HepG2 (cell line): Measurements from ENCODE around the gene TMEM53. TPM values are rescaled to one million over a fixed set of nuclear protein-coding genes. Genes with fewer than 3 reads are reported as not detected.

Experiments
- ATAC-seq: fragments of 200-7000 bp; cut with Tn5 transposase; 3 replicates; pipeline ENCODE4 v1.9.1; 2020; ENCODE audit warnings: mild to moderate bottlenecking, moderate library complexity
- BruUV-seq: library from RNA; stranded (reverse); fragments of 400-500 nt; replicated peaks from 2 replicates; lab custom pipeline; 2021; lab: Mats Ljungman, UMichigan
- CTCF ChIA-PET: fragments of 300-600 bp; formaldehyde crosslinking; extraction: SDS; loops from one replicate; lab custom pipeline; 2021; ENCODE audit warnings: low total read pairs, inconsistent platforms, low intra/inter-chr PET ratio; lab: Yijun Ruan, JAX
- POLR2A ChIA-PET: fragments of 350-600 bp; sonication (Branson Sonifier 250); formaldehyde crosslinking; loops from one replicate; lab custom pipeline; 2020; ENCODE audit warnings: antibody characterized with exemption, inconsistent platforms; lab: Yijun Ruan, JAX
- DNase-seq: peaks from one replicate; pipeline ENCODE4 v3.0.0-alpha.2; 2015; ENCODE audit warnings: low spot score
- FAIRE-seq: peaks from 3 replicates; lab custom pipeline; 2011; peaks lifted over from hg19 to GRCh38; lab: Jason Lieb, UNC
- H2AFZ ChIP-seq: one replicate; pipeline ENCODE4 v1.6.1; 2011; ENCODE audit warnings: low read length, inconsistent platforms
- H3K27ac ChIP-seq: fragments of 300-600 bp; 3 replicates; pipeline ENCODE4 v1.8.0; 2011; ENCODE audit warnings: mixed run types, mild to moderate bottlenecking, mixed read lengths, low read length, inconsistent platforms; ENCODE audit not compliant: insufficient read depth; ENCODE audit errors: extremely low read length
- H3K27me3 ChIP-seq, 2 experiments: fragments of 200-600 bp in 1 of 2; 2 replicates in 1 of 2; 3 replicates in 1 of 2; pipeline versions ENCODE4 v1.6.0 to v1.8.0; 2011; ENCODE audit warnings: low read length in 2 of 2, mild to moderate bottlenecking in 2 of 2, moderate library complexity in 2 of 2, inconsistent platforms in 1 of 2; ENCODE audit not compliant: insufficient read depth in 2 of 2, control insufficient read depth in 1 of 2
- H3K36me3 ChIP-seq, 2 experiments: fragments of 200-600 bp in 1 of 2; replicated peaks in 1 of 2; 2 replicates in 1 of 2; 3 replicates in 1 of 2; pipeline versions ENCODE4 v1.5.1 to v1.8.0; 2011; ENCODE audit warnings: low read length in 2 of 2, inconsistent platforms in 1 of 2; ENCODE audit not compliant: insufficient read depth in 2 of 2, control insufficient read depth in 1 of 2
- H3K4me1 ChIP-seq: 2 replicates; pipeline ENCODE4 v1.5.1; 2012; ENCODE audit warnings: low read length, inconsistent platforms; ENCODE audit not compliant: insufficient read depth
- H3K4me2 ChIP-seq: 2 replicates; pipeline ENCODE4 v1.6.0; 2011; ENCODE audit warnings: low read depth, low read length, inconsistent platforms
- H3K4me3 ChIP-seq, 3 experiments: fragments of 200-600 bp in 1 of 3; sonication (generic), shearing (Covaris generic) in 1 of 3; replicated peaks in 1 of 3; 2 replicates each; pipeline ENCODE4 v1.5.1; 2011 to 2016; ENCODE audit warnings: low read length in 3 of 3, inconsistent platforms in 2 of 3, low read depth in 2 of 3, mild to moderate bottlenecking in 2 of 3, control low read depth in 1 of 3, mixed read lengths in 1 of 3; ENCODE audit not compliant: insufficient read depth in 1 of 3
- H3K79me2 ChIP-seq: one replicate; pipeline ENCODE4 v1.6.1; 2011; ENCODE audit warnings: low read length, inconsistent platforms; ENCODE audit not compliant: insufficient read depth
- H3K9ac ChIP-seq: 2 replicates; pipeline ENCODE4 v1.6.0; 2011; ENCODE audit warnings: mild to moderate bottlenecking, low read depth, low read length, inconsistent platforms; ENCODE audit not compliant: insufficient read depth
- H3K9me3 ChIP-seq: 2 replicates; pipeline ENCODE4 v1.5.1; 2012; ENCODE audit warnings: mild to moderate bottlenecking, low read length
- H4K20me1 ChIP-seq: 2 replicates; pipeline ENCODE4 v1.6.0; 2011; ENCODE audit warnings: inconsistent platforms, mild to moderate bottlenecking, low read length, moderate library complexity; ENCODE audit not compliant: insufficient read depth
- GATA4 ChIP-seq: sonication (generic); IDR thresholded peaks from 2 replicates; pipeline ENCODE4 v1.6.1; 2016; ENCODE audit warnings: antibody characterized with exemption, low read depth, borderline replicate concordance
- HMGA1 ChIP-seq: sonication (generic); formaldehyde crosslinking; conservative IDR thresholded peaks from 2 replicates; pipeline ENCODE4 v1.4.0; 2020; ENCODE audit warnings: missing genetic modification reagents
- KMT2A ChIP-seq: sonication (generic); formaldehyde crosslinking; IDR thresholded peaks from 2 replicates; pipeline ENCODE4 v1.4.0; 2020; ENCODE audit warnings: missing genetic modification reagents
- MAFF ChIP-seq: IDR thresholded peaks from 2 replicates; pipeline ENCODE4 v1.6.1; 2011; ENCODE audit warnings: low read depth, low read length, improper control_type of control experiment
- MAFK ChIP-seq, 2 experiments: IDR thresholded peaks in 1 of 2; conservative IDR thresholded peaks in 1 of 2; 2 replicates each; pipeline ENCODE4 v1.6.1; 2011; ENCODE audit warnings: improper control_type of control experiment in 2 of 2, low read length in 2 of 2
- ZNF7 ChIP-seq: IDR thresholded peaks from 2 replicates; pipeline ENCODE4 v1.6.1; 2016; ENCODE audit warnings: missing biosample characterization, missing genetic modification reagents
- WGBS: methylation state at CpG from one replicate; pipeline ENCODE4 v1.1.6; 2017; ENCODE audit warnings: low lambda C conversion rate; 5-methylcytosine and 5-hydroxymethylcytosine counted together
- in situ Hi-C: cut with HindIII; loops from 2 replicates; pipeline ENCODE4 v1.10.0; 2017; ENCODE audit warnings: low pct_unique_long_range_greater_than_20kb; ENCODE audit not compliant: extremely low pct_ligation_motif_present
- intact Hi-C: fragments of 100-400 bp; cut with micrococcal nuclease; formaldehyde crosslinking; loops from one replicate; pipeline ENCODE4 v1.10.0; 2022; ENCODE audit not compliant: unreplicated experiment
- polyA plus RNA-seq, 8 experiments: library from polyadenylated mRNA; depleted of rRNA in 3 of 8; stranded (reverse) in 7 of 8; unstranded in 1 of 8; fragments of >200 nt; fragmentation: Illumina TruSeq in 4 of 8; extraction: Trizol in 4 of 8; gene quantifications; 2 replicates each; pipeline versions ENCODE4 v1.2.1 to v1.2.3, GENCODE V29; 2011 to 2016; ENCODE audit warnings: low read depth in 4 of 8, missing spikeins in 1 of 8, mixed read lengths in 1 of 8; ENCODE audit not compliant: insufficient read depth in 1 of 8
- total RNA-seq, 5 experiments: library from RNA; depleted of rRNA; stranded (reverse); fragments of >200 nt; fragmentation: Illumina TruSeq; extraction: Trizol; gene quantifications; 2 replicates each; pipeline ENCODE4 v1.2.3, GENCODE V29; 2016; ENCODE audit warnings: low read depth in 1 of 5
- TF ChIP-seq, protein P1 (sequence below): IDR thresholded peaks from 2 replicates; pipeline ENCODE4 v1.6.1; 2016; ENCODE audit warnings: low read depth, control low read depth

TMEM53 gene
- total and polyA plus RNA-seq, 2 of the 13 experiments (the other 11 are each of a cell fraction or from before 2014, with no cell fraction given): 12.6 to 20.2 TPM

- Histone ChIP-seq H3K9ac (peak overlapping the region; percentile 87), H3K4me1 (peaks cover 53% of the 10 kb centered on the region), H3K4me3 (peak overlapping the region; percentile 64 to 76 (median 67)), H3K27ac (peak overlapping the region; percentile 93), H3K79me2 (peaks cover 3% of the 10 kb centered on the region), H3K4me2 (peak overlapping the region; percentile 95), H2AFZ (no peak overlapping the region), H3K27me3 (no peaks in the 10 kb centered on the region), H3K36me3 (0 out of 5 replicates have a peak, but pooled peaks cover 0 to 2% of the 10 kb centered on the region in 2 experiments), H3K9me3 (no peaks in the 10 kb centered on the region), H4K20me1 (no peaks in the 10 kb centered on the region)
- in situ Hi-C loops: no loop called here
- DNase-seq (no peak), ATAC-seq (no peak), FAIRE-seq (no peak)
- intact Hi-C loops: no loop called here
- 78% methylated on average over 14 of the region's 14 CpGs for WGBS
- CTCF ChIA-PET: no interaction called here
- TSS peak; percentile 69 for BruUV-seq
- TF ChIP-seq KMT2A (CRISPR knock-in tag) (0 out of 2 replicates have a peak, but pooled peaks have one; percentile 9), HMGA1 (CRISPR knock-in tag) (no peak), MAFK (conservative IDR thresholded peaks at IDR 0.05 in 1 of 2, IDR thresholded peaks at IDR 0.05 in 1 of 2; ENCODE audit: low read length in 2 of 2) (0 out of 4 replicates have a peak, but pooled peaks of 1 of the 2 experiments have one; percentile 9), ZNF7 (CRISPR knock-in tag) (peak; percentile 98), MAFF (0 out of 2 replicates have a peak, but pooled peaks have one; percentile 4), GATA4 (0 out of 2 replicates have a peak, but pooled peaks have one; percentile 2)
- TF ChIP-seq, protein P1, sequence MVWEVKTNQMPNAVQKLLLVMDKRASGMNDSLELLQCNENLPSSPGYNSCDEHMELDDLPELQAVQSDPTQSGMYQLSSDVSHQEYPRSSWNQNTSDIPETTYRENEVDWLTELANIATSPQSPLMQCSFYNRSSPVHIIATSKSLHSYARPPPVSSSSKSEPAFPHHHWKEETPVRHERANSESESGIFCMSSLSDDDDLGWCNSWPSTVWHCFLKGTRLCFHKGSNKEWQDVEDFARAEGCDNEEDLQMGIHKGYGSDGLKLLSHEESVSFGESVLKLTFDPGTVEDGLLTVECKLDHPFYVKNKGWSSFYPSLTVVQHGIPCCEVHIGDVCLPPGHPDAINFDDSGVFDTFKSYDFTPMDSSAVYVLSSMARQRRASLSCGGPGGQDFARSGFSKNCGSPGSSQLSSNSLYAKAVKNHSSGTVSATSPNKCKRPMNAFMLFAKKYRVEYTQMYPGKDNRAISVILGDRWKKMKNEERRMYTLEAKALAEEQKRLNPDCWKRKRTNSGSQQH: no peak
- TF ChIP-seq, all 625 proteins: peak for 5
- POLR2A ChIA-PET: interaction anchor here (1.2 to 3.5 kb wide), 12 partner anchors 11 to 389 kb away, joined by 3 to 34 read pairs (median 8); partner anchors contain the start of gene RNU5D-1
Observed at GRCh38 chr1:44672961-44673674, 1.2 kb downstream of the TMEM53 start.
